Heart left ventricle (tissue), 16 donors: ENCODE measurements around the gene ZNF689. TPM values are rescaled to one million over a fixed set of nuclear protein-coding genes. Genes with fewer than 3 reads are reported as not detected.
A peak's percentile ranks its signal among the peaks of the same experiment; 100 is the strongest.

Source experiments
- ATAC-seq, 4 donors: fragments of 200-7000 bp; cut with Tn5 transposase; one replicate each; pipeline ENCODE4 v1.9.1; 2020 to 2022; ENCODE audit warnings: moderate library complexity in 4 of 4, mild to moderate bottlenecking in 3 of 4, moderate number of reproducible peaks in 1 of 4
- DNase-seq, 5 donors: peaks; one replicate each; pipeline ENCODE4 v3.0.0-alpha.2; 2020
- H3K27ac ChIP-seq, 12 donors: fragments of 200-600 bp; sonication (generic) in 4 of 12; one replicate each; pipeline versions ENCODE4 v1.5.0 to v1.8.0; 2016 to 2022; ENCODE audit warnings: mild to moderate bottlenecking in 2 of 12
- H3K27me3 ChIP-seq, 9 donors: fragments of 200-600 bp; sonication (generic) in 2 of 9; one replicate each; pipeline versions ENCODE4 v1.5.1 to v1.8.0; 2016 to 2022; ENCODE audit warnings: mild to moderate bottlenecking in 3 of 9
- H3K36me3 ChIP-seq, 9 donors: fragments of 200-600 bp; sonication (generic) in 2 of 9; one replicate each; pipeline versions ENCODE4 v1.5.0 to v1.8.0; 2018 to 2022; ENCODE audit warnings: mild to moderate bottlenecking in 2 of 9
- H3K4me1 ChIP-seq, 12 donors: fragments of 200-600 bp; sonication (generic) in 4 of 12; one replicate each; pipeline versions ENCODE4 v1.5.0 to v1.8.0; 2016 to 2022; ENCODE audit warnings: mild to moderate bottlenecking in 3 of 12
- H3K4me3 ChIP-seq, 12 donors: fragments of 200-600 bp; sonication (generic) in 4 of 12; one replicate each; pipeline versions ENCODE4 v1.5.0 to v1.8.0; 2017 to 2022; ENCODE audit warnings: mild to moderate bottlenecking in 9 of 12, moderate library complexity in 4 of 12
- H3K9me3 ChIP-seq, 12 donors: fragments of 200-600 bp; sonication (generic) in 4 of 12; one replicate each; pipeline versions ENCODE4 v1.5.0 to v1.8.0; 2016 to 2022; ENCODE audit warnings: mild to moderate bottlenecking in 1 of 12
- POLR2A ChIP-seq, 2 donors: fragments of 450-650 bp; IDR thresholded peaks; one replicate each; pipeline ENCODE4 v1.6.1; 2017; ENCODE audit warnings: antibody characterized with exemption in 2 of 2, mild to moderate bottlenecking in 2 of 2, moderate library complexity in 2 of 2
- WGBS, 4 donors: extraction: QIAGEN DNeasy Blood & Tissue Kit in 2 of 4; methylation state at CpG; one replicate each; pipeline versions ENCODE4 v1.1.5 to v1.1.7; 2013 to 2018; 5-methylcytosine and 5-hydroxymethylcytosine counted together
- intact Hi-C, 10 donors: fragments of 100-400 bp; cut with DNase I; formaldehyde crosslinking; loops; one replicate each; pipeline versions ENCODE4 v1.11.1 to v1.14.2; 2022
- polyA plus RNA-seq, 2 donors: library from polyadenylated mRNA; stranded (reverse); fragments of 200-250 nt; gene quantifications; one replicate each; pipeline ENCODE4 v1.2.3, GENCODE V29; 2013
- total RNA-seq, 9 donors: library from RNA; depleted of rRNA in 2 of 9; stranded (reverse); fragments of >200 nt in 2 of 9; fragmentation: NEBNext Ultra II Directional in 3 of 9; extraction: Animal tissue kit (Norgen Biotek cat#: 25700) in 3 of 9; gene quantifications; one replicate each; pipeline versions ENCODE4 v1.1.0 to v1.2.4, GENCODE V29; 2016 to 2023
- TF ChIP-seq, protein P1 (sequence below), 12 donors: fragments of 200-600 bp; sonication (generic) in 4 of 12; IDR thresholded peaks; one replicate each; pipeline versions ENCODE4 v1.5.0 to v1.8.0; 2018 to 2022; ENCODE audit warnings: antibody characterized with exemption in 12 of 12, mild to moderate bottlenecking in 5 of 12
- donor health status: ischemic (EF 13 %, LVEDD 7.1; RV severe dilation, severe dysfunction).
- donor health status: healthy with polysubstance abuse.
- donor health status: DM: no; HTN: yes; CAD: no.
- donor health status: DM: no; HTN: no; CAD: no.
- donor health status: ischemic (EF 25% LVEDD 6.9; RV normal size, moderate dysfunction).
- donor health status: ischemic (EF 25% LVEDD 5.7; RV mildly dilated, moderate dysfunction).
- donor health status: healthy.
- donor health status: DM: yes; HTN: yes; CAD: no.
- donor health status: ischemic (EF 35%, LVEDD 5.7; RV mildly dilated, moderate dysfunction).
- donor health status: nonischemic (EF 11% LVEDD 7.7; RV severe dilation, severe dysfunction).
- donor health status: DM: yes; HTN: yes; CAD: no.
- donor health status: PGD.
- donor health status: ischemic (EF 29% LVEDD 5.4; RV normal size, mild dysfunction).
- donor health status: nonischemic (EF 23%, LVEDD 6.1; RV moderate dilation, normal function).

The ZNF689 gene
- total and polyA plus RNA-seq, 11 donors, result 2.7 to 7.9 (median 6.5) TPM

DNA sequence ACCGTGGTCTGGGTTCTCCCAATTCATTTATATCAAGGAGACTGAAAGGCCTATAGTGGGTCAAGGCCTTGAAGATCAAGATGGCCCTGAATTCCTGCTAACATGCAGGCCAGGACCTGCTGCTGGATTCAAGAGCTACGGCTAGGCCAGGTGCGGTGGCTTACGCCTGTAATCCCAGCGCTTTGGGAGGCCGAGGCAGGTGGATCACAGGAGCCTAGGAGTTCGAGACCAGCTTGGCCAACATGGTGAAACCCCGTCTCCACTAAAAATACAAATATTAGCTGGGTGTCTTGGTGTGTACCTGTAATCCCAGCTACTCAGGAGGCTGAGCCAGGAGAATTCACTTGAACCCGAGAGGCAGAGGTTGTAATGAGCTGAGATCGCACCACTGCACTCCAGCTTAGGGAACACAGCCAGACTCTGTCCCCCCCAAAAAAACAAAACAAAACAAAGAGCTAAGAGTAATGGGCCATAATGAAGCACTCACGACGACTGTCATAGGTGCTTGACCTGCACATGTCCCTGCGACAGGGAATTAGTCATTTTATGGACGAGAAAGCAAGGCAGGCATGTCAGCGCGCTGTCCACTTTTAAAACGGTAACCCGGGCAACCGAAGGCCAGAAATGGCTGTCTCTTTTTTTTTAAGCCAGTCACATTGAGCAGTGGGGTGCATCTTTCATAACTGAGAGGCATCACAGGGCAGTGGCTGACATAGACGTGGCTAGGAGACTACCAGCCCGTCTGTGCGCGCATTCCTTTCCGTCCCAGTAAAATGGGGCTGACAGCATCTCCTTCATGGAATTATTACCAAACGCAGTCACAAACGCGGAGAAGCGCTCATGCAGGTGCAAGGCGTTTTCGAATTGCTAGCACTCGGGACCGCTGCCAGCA, 47.0 kb upstream of the ZNF689 start:
- Histone ChIP-seq H3K9me3 (no peaks in the 10 kb centered on the region), H3K27ac (peak overlapping the region; percentile 64 to 100 (median 90)), H3K36me3 (peaks cover 0 to 69% (median 60%) of the 10 kb centered on the region in 9 donors), H3K27me3 (no peaks in the 10 kb centered on the region), H3K4me1 (peaks cover under 1 to 50% (median 39%) of the 10 kb centered on the region in 12 donors), H3K4me3 (peak overlapping the region in 10 of 12 donors; percentile 34 to 93 (median 56))
- DNase-seq (no peak), ATAC-seq (no peak)
- WGBS, 4 donors, result 33 to 38% (median 35%) methylated on average over 27 to 32 of the region's 32 CpGs
- intact Hi-C loops, result loop anchor here in 4 of 10 donors (5.0 to 10.0 kb wide), 5 partner anchors 40 to 265 kb away; partner anchors contain the start of genes ZNF785 (in 2 of the 4), FBXL19 (in 1 of the 4), SRCAP (in 1 of the 4) and ZNF768 (in 1 of the 4)
- TF ChIP-seq POLR2A (IDR thresholded peaks at IDR 0.05), result no peak
- TF ChIP-seq, protein P1, sequence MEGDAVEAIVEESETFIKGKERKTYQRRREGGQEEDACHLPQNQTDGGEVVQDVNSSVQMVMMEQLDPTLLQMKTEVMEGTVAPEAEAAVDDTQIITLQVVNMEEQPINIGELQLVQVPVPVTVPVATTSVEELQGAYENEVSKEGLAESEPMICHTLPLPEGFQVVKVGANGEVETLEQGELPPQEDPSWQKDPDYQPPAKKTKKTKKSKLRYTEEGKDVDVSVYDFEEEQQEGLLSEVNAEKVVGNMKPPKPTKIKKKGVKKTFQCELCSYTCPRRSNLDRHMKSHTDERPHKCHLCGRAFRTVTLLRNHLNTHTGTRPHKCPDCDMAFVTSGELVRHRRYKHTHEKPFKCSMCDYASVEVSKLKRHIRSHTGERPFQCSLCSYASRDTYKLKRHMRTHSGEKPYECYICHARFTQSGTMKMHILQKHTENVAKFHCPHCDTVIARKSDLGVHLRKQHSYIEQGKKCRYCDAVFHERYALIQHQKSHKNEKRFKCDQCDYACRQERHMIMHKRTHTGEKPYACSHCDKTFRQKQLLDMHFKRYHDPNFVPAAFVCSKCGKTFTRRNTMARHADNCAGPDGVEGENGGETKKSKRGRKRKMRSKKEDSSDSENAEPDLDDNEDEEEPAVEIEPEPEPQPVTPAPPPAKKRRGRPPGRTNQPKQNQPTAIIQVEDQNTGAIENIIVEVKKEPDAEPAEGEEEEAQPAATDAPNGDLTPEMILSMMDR (IDR thresholded peaks at IDR 0.05), result no peak

DNA sequence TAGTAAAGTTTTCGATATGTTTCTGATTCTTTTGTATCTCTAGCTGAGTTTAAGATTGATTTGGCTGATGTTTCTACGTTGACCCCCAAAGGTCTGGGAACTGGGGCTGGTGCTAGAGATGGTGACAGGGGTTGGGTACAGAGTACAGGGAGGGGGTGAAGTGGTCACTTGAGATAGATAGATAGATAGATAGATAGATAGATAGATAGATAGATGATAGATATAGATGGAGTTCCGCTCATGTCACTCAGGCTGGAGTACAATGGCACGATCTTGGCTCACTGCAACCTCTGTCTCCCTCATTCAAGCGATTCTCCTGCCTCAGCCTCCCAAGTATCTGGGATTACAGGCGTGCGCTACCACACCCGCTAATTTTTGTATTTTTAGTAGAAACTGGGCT, 46.2 kb upstream of the ZNF689 start:
- WGBS, 4 donors, result 92 to 96% (median 95%) methylated on average over 8 of the region's 8 CpGs
- H3K36me3 ChIP-seq, result peaks cover 0 to 61% (median 52%) of the 10 kb centered on the region in 9 donors

DNA sequence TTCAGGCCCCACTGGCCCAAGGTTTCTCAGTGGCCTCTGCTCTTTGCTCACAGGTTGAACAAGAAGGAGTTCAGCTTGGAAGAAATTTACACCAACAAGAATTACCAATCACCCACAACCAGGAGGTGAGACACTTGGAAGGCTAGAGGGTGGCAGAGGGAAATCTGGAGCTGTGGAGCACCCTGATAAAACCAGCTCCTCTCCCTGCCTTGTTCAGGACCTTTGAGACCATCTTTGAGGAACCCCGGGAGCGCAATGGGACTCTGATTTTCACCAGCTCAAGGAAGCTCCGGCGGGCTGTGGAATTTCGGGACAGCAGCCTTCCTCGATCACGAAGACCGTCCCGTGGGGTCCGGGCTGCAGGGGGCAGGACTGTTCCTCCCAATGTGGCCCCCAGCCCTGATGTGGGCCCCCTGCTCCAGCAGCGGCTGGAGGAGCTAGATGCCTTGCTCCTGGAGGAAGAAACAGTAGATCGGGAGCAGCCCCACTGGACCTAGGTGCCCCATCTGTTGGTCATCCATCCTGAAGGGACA, 45.7 kb upstream of the ZNF689 start:
- TF ChIP-seq POLR2A (IDR thresholded peaks at IDR 0.05), result no peak
- TF ChIP-seq, protein P1 (IDR thresholded peaks at IDR 0.05), result no peak
- Histone ChIP-seq H3K4me3 (no peak overlapping the region), H3K27ac (peak overlapping the region in 1 of 12 donors; percentile 98), H3K4me1 (peaks cover 5 to 45% (median 32%) of the 10 kb centered on the region in 12 donors), H3K36me3 (peaks cover 0 to 56% (median 46%) of the 10 kb centered on the region in 9 donors), H3K27me3 (no peaks in the 10 kb centered on the region), H3K9me3 (no peaks in the 10 kb centered on the region)
- ATAC-seq (no peak), DNase-seq (no peak)
- intact Hi-C loops, result loop anchor here in 4 of 10 donors (5.0 to 10.0 kb wide), 5 partner anchors 41 to 266 kb away; partner anchors contain the start of genes ZNF785 (in 2 of the 4), FBXL19 (in 1 of the 4), SRCAP (in 1 of the 4) and ZNF768 (in 1 of the 4)
- WGBS, 4 donors, result 94 to 97% (median 96%) methylated on average over 12 of the region's 12 CpGs

More for the DNA sequence above, 46.2 kb upstream of the ZNF689 start:
- Histone ChIP-seq H3K9me3 (no peaks in the 10 kb centered on the region), H3K4me1 (peaks cover 5 to 50% (median 37%) of the 10 kb centered on the region in 12 donors), H3K4me3 (no peak overlapping the region), H3K27ac (peak overlapping the region in 4 of 12 donors; percentile 89 to 100 (median 94)), H3K27me3 (no peaks in the 10 kb centered on the region)
- ATAC-seq (no peak), DNase-seq (no peak)
- TF ChIP-seq POLR2A (IDR thresholded peaks at IDR 0.05), result no peak
- TF ChIP-seq, protein P1 (IDR thresholded peaks at IDR 0.05), result no peak
- intact Hi-C loops, result loop anchor here in 4 of 10 donors (5.0 to 10.0 kb wide), 5 partner anchors 41 to 266 kb away; partner anchors contain the start of genes ZNF785 (in 2 of the 4), FBXL19 (in 1 of the 4), SRCAP (in 1 of the 4) and ZNF768 (in 1 of the 4)
